Left ventricle myocardium inferior (tissue), 1 donor: ENCODE results near the gene AUTS2. TPM values are rescaled to one million over a fixed set of nuclear protein-coding genes. Genes with fewer than 3 reads are reported as not detected.

Experiments
- DNase-seq: peaks from one replicate; pipeline ENCODE4 v3.0.0-alpha.2; 2020
- H3K27ac ChIP-seq: fragments of 200-600 bp; replicated peaks from 2 replicates; pipeline ENCODE4 v1.8.0; 2021
- H3K27me3 ChIP-seq: fragments of 200-600 bp; 2 replicates; pipeline ENCODE4 v1.8.0; 2021; ENCODE audit warnings: low read depth
- H3K36me3 ChIP-seq: fragments of 200-600 bp; 2 replicates; pipeline ENCODE4 v1.8.0; 2021
- H3K4me1 ChIP-seq: fragments of 200-600 bp; 2 replicates; pipeline ENCODE4 v1.8.0; 2021
- H3K4me3 ChIP-seq: fragments of 200-600 bp; 2 replicates; pipeline ENCODE4 v1.8.0; 2021; ENCODE audit warnings: mild to moderate bottlenecking, moderate library complexity
- H3K9me3 ChIP-seq: fragments of 200-600 bp; replicated peaks from 2 replicates; pipeline ENCODE4 v1.8.0; 2021
- CTCF ChIP-seq: fragments of 200-600 bp; IDR thresholded peaks from 2 replicates; pipeline ENCODE4 v1.8.0; 2021; ENCODE audit warnings: antibody characterized with exemption, mild to moderate bottlenecking, borderline replicate concordance
- intact Hi-C: fragments of 100-400 bp; cut with micrococcal nuclease; formaldehyde crosslinking; loops from one replicate; pipeline ENCODE4 v1.11.0; 2022
- total RNA-seq: library from RNA; stranded (reverse); fragmentation: NEBNext Ultra II Directional; extraction: Animal tissue kit (Norgen Biotek cat#: 25700); gene quantifications from one replicate; pipeline ENCODE4 v1.2.1, GENCODE V29; 2021
- donor health status: DM: no; HTN: yes; CAD: no; lungs with severe emphysema.

The AUTS2 gene
- total RNA-seq, 1 donor from 2014 or later = 10.5 TPM

- intact Hi-C loops = no loop called here
- no peaks in the 10 kb centered on the region for H3K4me1 ChIP-seq
- TF ChIP-seq CTCF = no peak
Measured at GRCh38 chr7:69663911-69664832, 65.9 kb downstream of the AUTS2 start.

DNA sequence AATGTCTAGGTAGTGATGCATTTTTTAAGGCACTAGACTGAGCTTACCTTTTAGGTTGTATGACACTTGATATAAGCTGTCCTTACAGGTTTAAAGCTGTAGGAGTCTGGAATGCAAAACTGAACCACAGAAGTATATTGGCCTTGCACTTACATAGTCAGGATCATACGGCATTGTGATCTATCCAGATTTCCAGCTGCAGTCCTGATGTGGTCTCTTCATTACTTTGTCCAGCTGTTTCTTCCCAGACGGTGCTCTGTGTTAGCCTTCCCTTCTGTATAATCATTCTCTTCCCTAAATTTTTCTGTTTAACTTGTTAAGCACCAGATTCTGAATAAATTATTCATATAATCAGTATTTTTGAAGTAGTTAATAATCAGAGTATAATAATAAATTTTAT, 67.1 kb downstream of the AUTS2 start:
- no peak for TF ChIP-seq CTCF
- DNase-seq = no peak
- no peaks in the 10 kb centered on the region for H3K27me3 ChIP-seq
- H3K4me3 ChIP-seq = no peak overlapping the region
- H3K9me3 ChIP-seq = no peaks in the 10 kb centered on the region
- H3K4me1 ChIP-seq = no peaks in the 10 kb centered on the region
- no peak overlapping the region for H3K27ac ChIP-seq
- H3K36me3 ChIP-seq = no peaks in the 10 kb centered on the region
- intact Hi-C loops = no loop called here

More at GRCh38 chr7:69663911-69664832, 65.9 kb downstream of the AUTS2 start:
- Histone ChIP-seq H3K9me3 (no peaks in the 10 kb centered on the region), H3K4me3 (no peak overlapping the region), H3K27ac (no peak overlapping the region), H3K36me3 (no peaks in the 10 kb centered on the region), H3K27me3 (no peaks in the 10 kb centered on the region)
- no peak for DNase-seq

DNA sequence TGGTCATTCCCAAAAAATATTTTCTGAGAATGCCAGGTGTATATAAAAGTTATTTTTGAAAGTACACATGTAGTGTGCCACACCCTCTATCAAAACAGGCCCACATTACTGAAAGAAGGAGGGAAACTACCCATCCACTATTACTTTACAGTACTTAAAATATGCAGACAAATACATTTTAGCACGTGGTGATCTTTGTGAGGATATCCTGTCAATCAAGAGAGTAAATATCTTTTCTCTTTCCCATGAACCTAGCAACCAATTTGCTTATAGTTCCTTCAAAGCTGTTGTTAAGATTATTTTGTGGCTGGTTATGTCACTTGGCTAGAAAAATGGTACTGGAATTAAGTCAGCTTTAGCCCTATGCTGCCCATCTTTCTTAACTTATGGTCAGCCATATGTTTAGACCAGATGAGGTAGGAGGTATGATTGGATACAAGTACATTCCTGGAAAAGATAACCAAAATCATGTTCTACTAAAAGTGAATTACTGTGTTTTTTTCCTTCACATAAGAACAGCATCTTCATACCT, 70.1 kb downstream of the AUTS2 start:
- H3K27ac ChIP-seq = no peak overlapping the region
- no peak for TF ChIP-seq CTCF
- intact Hi-C loops = no loop called here

DNA sequence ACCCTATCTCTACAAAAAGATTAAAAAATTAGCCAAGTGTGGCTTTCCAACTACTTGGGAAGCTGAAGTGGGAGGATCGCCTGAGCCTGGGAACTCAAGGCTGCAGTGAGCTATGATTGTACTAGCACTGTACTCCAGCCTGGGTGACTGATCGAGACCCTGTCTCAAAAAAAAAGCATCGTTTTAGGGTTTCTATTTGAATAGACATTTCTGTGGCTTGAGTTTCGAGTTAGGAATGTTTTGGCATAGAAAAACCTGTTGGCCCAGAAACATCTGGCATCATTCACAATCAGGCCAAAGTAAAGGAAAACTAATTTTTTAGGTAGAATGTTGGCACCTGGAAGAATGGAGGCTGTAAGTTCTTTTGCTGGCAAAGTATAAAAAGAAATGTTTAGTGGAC, 72.4 kb downstream of the AUTS2 start:
- intact Hi-C loops = no loop called here
- no peak overlapping the region for H3K4me3 ChIP-seq
- no peaks in the 10 kb centered on the region for H3K36me3 ChIP-seq
- TF ChIP-seq CTCF = no peak
- H3K27me3 ChIP-seq = no peaks in the 10 kb centered on the region
- peak overlapping the region; percentile 45 for H3K27ac ChIP-seq
- no peak for DNase-seq
- peaks cover 24% of the 10 kb centered on the region for H3K4me1 ChIP-seq
- H3K9me3 ChIP-seq = no peaks in the 10 kb centered on the region

More for the DNA sequence above, 70.1 kb downstream of the AUTS2 start:
- Histone ChIP-seq H3K4me3 (no peak overlapping the region), H3K4me1 (peaks cover 11% of the 10 kb centered on the region), H3K9me3 (no peaks in the 10 kb centered on the region), H3K27me3 (no peaks in the 10 kb centered on the region), H3K36me3 (no peaks in the 10 kb centered on the region)
- no peak for DNase-seq

GRCh38 chr7:69673074-69673473, 74.8 kb downstream of the AUTS2 start:
- H3K4me3 ChIP-seq = no peak overlapping the region
- peaks cover 28% of the 10 kb centered on the region for H3K4me1 ChIP-seq
- intact Hi-C loops = no loop called here
- no peak for DNase-seq
- H3K27me3 ChIP-seq = no peaks in the 10 kb centered on the region
- no peaks in the 10 kb centered on the region for H3K36me3 ChIP-seq
- H3K9me3 ChIP-seq = no peaks in the 10 kb centered on the region
- no peak for TF ChIP-seq CTCF
- no peak overlapping the region for H3K27ac ChIP-seq
